ENCODE data around the gene HSD11B2. TPM values are rescaled to one million over a fixed set of nuclear protein-coding genes. Genes with fewer than 3 reads are reported as not detected.

HSD11B2 gene
- total and polyA plus RNA-seq, 4 experiments from 2014 or later, result 0.29 TPM; not detected in 3

DNA sequence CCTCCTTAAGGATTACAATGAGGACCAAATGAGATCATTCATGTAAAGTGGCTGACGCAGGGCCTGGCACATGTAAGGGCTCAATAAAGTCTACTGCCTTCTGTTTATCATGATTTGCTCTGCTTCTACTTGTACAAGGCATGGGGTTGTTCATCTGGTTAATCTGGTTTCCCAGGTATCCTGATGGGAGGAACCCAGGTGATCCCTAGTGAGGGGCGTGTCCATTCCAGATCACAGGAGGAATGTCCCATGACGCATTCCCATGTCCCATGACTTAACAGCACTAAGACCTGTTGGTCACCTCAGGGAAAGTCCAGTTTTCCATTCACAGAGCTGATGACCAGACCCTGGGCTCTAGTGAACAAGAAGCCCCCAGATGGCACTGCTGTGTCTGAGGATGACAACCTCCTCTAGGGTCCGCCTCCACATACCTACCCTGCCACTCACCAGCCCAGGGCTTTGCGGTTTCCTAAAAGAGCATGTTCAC lies 26.1 kb upstream of the HSD11B2 start:
- no peak overlapping the region for H3K27ac ChIP-seq (ENCODE audit: low read depth, low read length)
- Mint-ChIP-seq H3K9me3 (no peaks in the 10 kb centered on the region), H3K36me3 (no peaks in the 10 kb centered on the region), H3K27ac (no peak overlapping the region), H3K4me1 (no peaks in the 10 kb centered on the region), H3K27me3 (peaks cover 1 to 14% of the 10 kb centered on the region in 2 donors), H3K4me3 (no peak overlapping the region)
- intact Hi-C loops (cut with micrococcal nuclease), result no loop called here
- ChIA-PET CTCF (ENCODE audit: partially characterized antibody) (no interaction called here), POLR2A (ENCODE audit: partially characterized antibody) (no interaction called here)
- H3K4me3 ChIP-seq (ENCODE audit: low read length in 2 of 2), result no peak overlapping the region
- H3K9me3 ChIP-seq (ENCODE audit: control insufficient read depth in 1 of 2, low read length in 2 of 2), result no peaks in the 10 kb centered on the region
- H3K4me1 ChIP-seq (ENCODE audit: insufficient read depth, low read length), result no peaks in the 10 kb centered on the region
- DNase-seq, result no peak
- no peaks in the 10 kb centered on the region for H3K27me3 ChIP-seq (ENCODE audit: insufficient read depth, low read length)
- no peaks in the 10 kb centered on the region for H3K36me3 ChIP-seq (ENCODE audit: insufficient read depth, low read length)

DNA sequence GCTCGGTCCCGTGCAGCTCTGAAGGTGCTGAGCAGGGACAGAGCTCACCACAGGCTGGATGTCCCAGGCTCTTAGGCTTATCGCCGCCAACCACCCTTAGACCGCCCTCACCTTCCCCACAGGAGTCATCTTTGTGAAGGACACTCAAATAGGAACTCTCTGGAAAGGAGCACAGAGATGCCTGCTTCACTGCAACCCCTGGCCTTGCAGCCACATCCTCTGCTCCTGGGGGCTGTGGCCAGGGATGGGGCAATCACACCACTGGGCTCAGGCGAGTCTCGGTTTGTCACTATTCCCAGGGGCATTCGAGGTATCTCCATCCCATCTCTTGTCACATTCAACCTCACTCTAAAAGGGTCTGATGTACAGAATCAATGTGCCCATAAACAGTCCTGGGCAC lies 25.6 kb upstream of the HSD11B2 start:
- H3K4me3 Mint-ChIP-seq, result no peak overlapping the region
- Histone ChIP-seq H3K27me3 (ENCODE audit: insufficient read depth, low read length) (no peaks in the 10 kb centered on the region), H3K4me3 (ENCODE audit: low read length in 2 of 2) (no peak overlapping the region), H3K27ac (ENCODE audit: low read depth, low read length) (no peak overlapping the region), H3K4me1 (ENCODE audit: insufficient read depth, low read length) (no peaks in the 10 kb centered on the region), H3K9me3 (ENCODE audit: control insufficient read depth in 1 of 2, low read length in 2 of 2) (no peaks in the 10 kb centered on the region), H3K36me3 (ENCODE audit: insufficient read depth, low read length) (no peaks in the 10 kb centered on the region)
- peaks cover 1 to 14% of the 10 kb centered on the region in 2 donors for H3K27me3 Mint-ChIP-seq
- H3K36me3 Mint-ChIP-seq, result no peaks in the 10 kb centered on the region
- H3K9me3 Mint-ChIP-seq, result no peaks in the 10 kb centered on the region
- POLR2A ChIA-PET (ENCODE audit: partially characterized antibody), result no interaction called here
- no peak for DNase-seq
- intact Hi-C loops (cut with micrococcal nuclease), result no loop called here
- CTCF ChIA-PET (ENCODE audit: partially characterized antibody), result no interaction called here
- no peak overlapping the region for H3K27ac Mint-ChIP-seq
- no peaks in the 10 kb centered on the region for H3K4me1 Mint-ChIP-seq

DNA sequence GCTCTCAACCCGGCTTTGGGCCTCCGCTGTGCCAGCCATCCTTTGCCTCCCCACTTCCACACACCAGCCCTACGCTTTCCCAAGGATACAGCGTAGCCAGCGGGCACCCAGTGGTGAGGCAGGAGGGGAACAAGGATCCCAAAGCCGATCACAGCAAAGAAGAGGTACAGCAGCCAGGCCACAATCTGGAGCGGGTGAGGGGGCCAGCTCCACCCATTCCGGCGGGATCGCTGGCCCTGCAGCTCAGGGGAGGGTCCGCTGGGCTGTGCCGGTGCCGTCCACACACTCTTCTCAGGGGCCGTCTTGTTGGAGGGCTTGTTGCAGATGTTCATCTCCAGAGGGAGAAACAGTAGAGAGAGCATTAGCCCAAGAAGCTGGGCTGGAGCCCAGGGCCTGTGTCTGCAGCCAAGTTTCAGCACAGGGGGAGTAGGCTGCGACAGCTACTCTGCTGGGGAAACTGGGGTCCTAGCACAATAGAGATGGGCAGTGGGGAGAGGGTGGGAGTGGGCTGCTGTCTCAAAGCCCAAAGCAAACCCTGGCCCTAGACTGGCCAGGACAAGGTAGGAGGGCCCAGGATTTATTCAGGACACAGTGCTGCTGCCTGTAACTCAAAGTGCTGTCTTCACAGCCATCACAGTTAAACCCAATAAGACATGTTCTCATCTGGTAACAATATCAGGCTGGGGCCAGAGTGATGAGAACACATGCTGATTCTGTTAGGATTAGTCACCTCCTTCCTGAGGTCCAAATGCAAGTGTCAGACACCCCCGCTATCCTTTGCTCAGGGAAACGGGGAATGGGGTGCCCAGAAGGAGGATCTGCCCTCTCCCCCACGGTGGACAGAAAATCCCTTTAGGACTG lies 24.6 kb upstream of the HSD11B2 start:
- peak overlapping the region in 1 of 7 donors; percentile 10 for H3K27ac Mint-ChIP-seq
- H3K27me3 Mint-ChIP-seq, result peaks cover 4 to 17% of the 10 kb centered on the region in 2 donors
- Histone ChIP-seq H3K4me3 (ENCODE audit: low read length in 2 of 2) (no peak overlapping the region), H3K9me3 (ENCODE audit: control insufficient read depth in 1 of 2, low read length in 2 of 2) (no peaks in the 10 kb centered on the region), H3K4me1 (ENCODE audit: insufficient read depth, low read length) (no peaks in the 10 kb centered on the region), H3K36me3 (ENCODE audit: insufficient read depth, low read length) (no peaks in the 10 kb centered on the region), H3K27ac (ENCODE audit: low read depth, low read length) (no peak overlapping the region), H3K27me3 (ENCODE audit: insufficient read depth, low read length) (no peaks in the 10 kb centered on the region)
- no peaks in the 10 kb centered on the region for H3K9me3 Mint-ChIP-seq
- no peak for DNase-seq
- H3K36me3 Mint-ChIP-seq, result no peaks in the 10 kb centered on the region
- no peaks in the 10 kb centered on the region for H3K4me1 Mint-ChIP-seq
- intact Hi-C loops (cut with micrococcal nuclease), result no loop called here
- ChIA-PET CTCF (ENCODE audit: partially characterized antibody) (no interaction called here), POLR2A (ENCODE audit: partially characterized antibody) (no interaction called here)
- H3K4me3 Mint-ChIP-seq, result no peak overlapping the region

DNA sequence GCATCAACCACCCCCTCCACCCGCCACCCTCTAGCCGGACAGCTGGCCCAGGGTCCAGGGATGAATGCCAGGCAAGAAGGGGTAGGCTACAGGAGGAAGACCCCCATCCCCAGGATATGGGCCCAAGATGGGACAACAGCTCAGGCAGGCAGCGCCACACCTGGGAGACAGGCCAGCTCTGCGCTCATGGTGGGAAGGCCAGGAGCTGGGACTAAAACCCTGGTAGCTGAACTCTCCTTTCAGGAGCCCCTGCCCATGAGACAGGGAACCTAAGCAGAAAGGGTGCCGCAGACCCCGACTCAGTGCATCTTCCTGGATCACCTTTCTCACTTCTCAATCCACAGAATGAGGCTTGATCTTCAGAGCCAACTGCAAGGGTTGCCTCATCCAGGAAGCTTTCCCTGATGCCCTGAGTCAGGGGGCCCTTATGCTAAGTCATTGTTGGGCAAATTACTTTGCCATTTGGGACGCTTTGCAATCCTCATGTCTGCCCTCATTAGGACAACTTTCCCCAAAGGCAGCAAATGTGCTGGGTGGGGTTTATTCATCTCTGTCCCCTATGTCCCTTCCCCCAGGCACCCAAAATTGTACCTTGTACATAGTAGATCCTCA lies 23.6 kb upstream of the HSD11B2 start:
- Mint-ChIP-seq H3K9me3 (no peaks in the 10 kb centered on the region), H3K27ac (no peak overlapping the region), H3K27me3 (peaks cover 4 to 18% of the 10 kb centered on the region in 2 donors), H3K36me3 (no peaks in the 10 kb centered on the region), H3K4me1 (no peaks in the 10 kb centered on the region), H3K4me3 (no peak overlapping the region)
- Histone ChIP-seq H3K36me3 (ENCODE audit: insufficient read depth, low read length) (no peaks in the 10 kb centered on the region), H3K4me3 (ENCODE audit: low read length in 2 of 2) (no peak overlapping the region), H3K27ac (ENCODE audit: low read depth, low read length) (no peak overlapping the region), H3K27me3 (ENCODE audit: insufficient read depth, low read length) (no peaks in the 10 kb centered on the region), H3K4me1 (ENCODE audit: insufficient read depth, low read length) (no peaks in the 10 kb centered on the region), H3K9me3 (ENCODE audit: control insufficient read depth in 1 of 2, low read length in 2 of 2) (no peaks in the 10 kb centered on the region)
- POLR2A ChIA-PET (ENCODE audit: partially characterized antibody), result no interaction called here
- CTCF ChIA-PET (ENCODE audit: partially characterized antibody), result interaction anchor here (1.6 kb wide), 1 partner anchor 8 kb away, joined by 6 read pairs; no protein-coding TSS in a partner anchor
- DNase-seq, result no peak
- intact Hi-C loops (cut with micrococcal nuclease), result no loop called here

DNA sequence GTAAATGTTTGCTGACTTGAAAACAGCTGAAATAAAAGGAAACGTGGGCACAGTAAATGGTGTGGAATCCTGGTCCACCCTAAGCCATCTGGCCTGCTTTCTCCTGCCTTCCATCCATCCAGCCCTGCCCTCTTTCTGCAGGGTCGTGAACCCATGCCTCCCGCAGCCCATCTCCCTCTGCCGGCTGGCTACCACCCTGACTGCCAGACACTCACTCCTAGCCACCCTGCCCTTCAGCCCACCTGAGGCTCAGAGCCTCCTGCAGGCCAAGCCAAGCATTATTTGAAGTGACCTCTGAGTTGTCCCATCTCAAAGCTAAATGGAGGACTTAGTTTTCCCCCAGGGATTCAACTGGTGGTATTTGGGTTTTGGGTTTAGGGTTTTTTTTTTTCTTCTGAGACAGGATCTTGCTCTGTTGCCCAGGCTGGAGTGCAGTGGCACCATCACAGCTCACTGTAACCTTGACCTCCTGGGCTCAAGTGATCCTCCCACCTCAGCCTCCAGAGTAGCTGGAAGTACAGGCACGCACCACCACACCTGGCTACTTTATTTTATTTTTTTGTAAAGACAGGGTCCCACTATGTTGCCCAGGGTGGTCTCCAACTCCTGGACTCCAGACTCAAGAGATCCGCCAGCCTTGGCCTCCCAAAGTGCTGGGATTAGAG lies 23.0 kb upstream of the HSD11B2 start:
- ChIA-PET POLR2A (ENCODE audit: partially characterized antibody) (no interaction called here), CTCF (ENCODE audit: partially characterized antibody) (interaction anchor here (1.6 kb wide), 1 partner anchor 9 kb away, joined by 6 read pairs; no protein-coding TSS in a partner anchor)
- intact Hi-C loops (cut with micrococcal nuclease), result no loop called here
- Mint-ChIP-seq H3K4me1 (no peaks in the 10 kb centered on the region), H3K4me3 (no peak overlapping the region), H3K27ac (no peak overlapping the region), H3K36me3 (no peaks in the 10 kb centered on the region), H3K9me3 (no peaks in the 10 kb centered on the region), H3K27me3 (peaks cover 4 to 14% of the 10 kb centered on the region in 2 donors)
- Histone ChIP-seq H3K36me3 (ENCODE audit: insufficient read depth, low read length) (no peaks in the 10 kb centered on the region), H3K27ac (ENCODE audit: low read depth, low read length) (no peak overlapping the region), H3K9me3 (ENCODE audit: control insufficient read depth in 1 of 2, low read length in 2 of 2) (no peaks in the 10 kb centered on the region), H3K4me1 (ENCODE audit: insufficient read depth, low read length) (no peaks in the 10 kb centered on the region), H3K27me3 (ENCODE audit: insufficient read depth, low read length) (no peaks in the 10 kb centered on the region), H3K4me3 (ENCODE audit: low read length in 2 of 2) (no peak overlapping the region)
- DNase-seq, result no peak

DNA sequence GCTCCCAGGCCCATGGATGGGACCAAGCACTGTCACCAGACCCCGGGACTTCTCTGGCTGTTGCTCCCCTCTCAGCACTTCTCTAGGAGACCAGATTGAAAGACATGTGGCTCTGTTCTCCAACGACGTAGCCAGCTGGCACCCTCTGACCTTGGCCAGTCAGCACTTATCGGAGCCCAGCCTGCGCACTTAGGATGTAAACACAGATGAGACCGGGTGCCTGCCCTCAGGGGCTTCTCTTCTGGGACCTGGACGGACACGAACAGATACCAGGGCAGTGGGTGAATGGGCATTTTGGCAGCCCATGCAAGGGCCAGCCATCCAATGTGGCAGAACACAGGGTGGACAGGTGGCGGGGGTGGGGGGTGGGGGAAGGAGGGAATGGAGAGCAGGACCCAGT lies 21.3 kb upstream of the HSD11B2 start:
- Histone ChIP-seq H3K36me3 (ENCODE audit: insufficient read depth, low read length) (no peaks in the 10 kb centered on the region), H3K9me3 (ENCODE audit: control insufficient read depth in 1 of 2, low read length in 2 of 2) (no peaks in the 10 kb centered on the region), H3K27ac (ENCODE audit: low read depth, low read length) (no peak overlapping the region), H3K27me3 (ENCODE audit: insufficient read depth, low read length) (no peaks in the 10 kb centered on the region), H3K4me1 (ENCODE audit: insufficient read depth, low read length) (no peaks in the 10 kb centered on the region), H3K4me3 (ENCODE audit: low read length in 2 of 2) (no peak overlapping the region)
- Mint-ChIP-seq H3K4me1 (peaks cover 0 to 2% (median 0%) of the 10 kb centered on the region in 4 donors), H3K4me3 (no peak overlapping the region), H3K27ac (no peak overlapping the region), H3K27me3 (peaks cover 6 to 20% of the 10 kb centered on the region in 2 donors), H3K36me3 (no peaks in the 10 kb centered on the region), H3K9me3 (no peaks in the 10 kb centered on the region)
- ChIA-PET POLR2A (ENCODE audit: partially characterized antibody) (no interaction called here), CTCF (ENCODE audit: partially characterized antibody) (no interaction called here)
- DNase-seq, result no peak
- intact Hi-C loops (cut with micrococcal nuclease), result no loop called here

DNA sequence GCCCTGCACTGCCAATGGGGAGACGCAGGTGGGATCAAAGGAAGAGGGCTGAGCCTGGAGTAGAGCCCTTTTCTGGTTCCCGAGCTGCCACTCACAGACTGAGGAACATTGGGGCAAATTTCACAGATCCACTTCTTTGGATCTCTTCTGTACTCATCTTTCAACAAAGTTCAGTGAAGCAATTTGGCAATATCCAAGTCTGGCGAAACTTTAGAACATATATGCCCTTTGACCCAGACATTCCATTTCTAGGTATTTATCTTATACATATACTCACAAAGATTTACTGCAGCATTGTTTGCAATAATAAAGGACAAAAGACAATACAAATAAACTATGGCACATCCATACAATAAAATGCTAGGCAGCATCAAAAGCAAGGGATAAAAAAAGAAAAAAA lies 19.6 kb upstream of the HSD11B2 start:
- DNase-seq, result no peak
- Mint-ChIP-seq H3K36me3 (no peaks in the 10 kb centered on the region), H3K27me3 (peaks cover 9 to 22% of the 10 kb centered on the region in 2 donors), H3K4me3 (no peak overlapping the region), H3K9me3 (no peaks in the 10 kb centered on the region), H3K4me1 (peaks cover 1 to 6% (median 4%) of the 10 kb centered on the region in 4 donors), H3K27ac (no peak overlapping the region)
- H3K4me3 ChIP-seq (ENCODE audit: low read length in 2 of 2), result no peak overlapping the region
- intact Hi-C loops (cut with micrococcal nuclease), result no loop called here
- H3K27me3 ChIP-seq (ENCODE audit: insufficient read depth, low read length), result no peaks in the 10 kb centered on the region
- no peak overlapping the region for H3K27ac ChIP-seq (ENCODE audit: low read depth, low read length)
- H3K4me1 ChIP-seq (ENCODE audit: insufficient read depth, low read length), result peaks cover 6% of the 10 kb centered on the region
- H3K36me3 ChIP-seq (ENCODE audit: insufficient read depth, low read length), result no peaks in the 10 kb centered on the region
- ChIA-PET CTCF (ENCODE audit: partially characterized antibody) (no interaction called here), POLR2A (ENCODE audit: partially characterized antibody) (no interaction called here)
- no peaks in the 10 kb centered on the region for H3K9me3 ChIP-seq (ENCODE audit: control insufficient read depth in 1 of 2, low read length in 2 of 2)
